H1 (cell line): ENCODE measurements around the gene PLEKHG2. TPM values are rescaled to one million over a fixed set of nuclear protein-coding genes. Genes with fewer than 3 reads are reported as not detected.

Source experiments
- CTCF ChIA-PET: fragments of 300-600 bp; sonication (Branson Sonifier 250); formaldehyde crosslinking; loops from one replicate; lab custom pipeline; 2021; ENCODE audit not compliant: partially characterized antibody; lab: Charles Lee
- POLR2A ChIA-PET: fragments of 300-600 bp; sonication (Branson Sonifier 250); formaldehyde crosslinking; loops from one replicate; lab custom pipeline; 2021; ENCODE audit warnings: inconsistent platforms; ENCODE audit not compliant: partially characterized antibody; lab: Charles Lee
- DNase-seq, 2 experiments: peaks; one replicate each; pipeline versions ENCODE4 v3.0.0 to v3.0.0-alpha.2; 2010 to 2022; ENCODE audit warnings: low spot score in 2 of 2, low read depth in 1 of 2, mixed read lengths in 1 of 2
- FAIRE-seq: peaks from 2 replicates; lab custom pipeline; 2011; peaks lifted over from hg19 to GRCh38; lab: Jason Lieb, UNC
- H2AFZ ChIP-seq: 2 replicates; pipeline ENCODE4 v1.8.1; 2012; ENCODE audit warnings: low read length, inconsistent platforms
- H2AK5ac ChIP-seq: 2 replicates; pipeline ENCODE4 v1.6.1; 2013; ENCODE audit warnings: low read depth, low read length
- H2BK120ac ChIP-seq: replicated peaks from 2 replicates; pipeline ENCODE3; 2013; ENCODE audit warnings: low read depth, low read length, inconsistent platforms
- H2BK12ac ChIP-seq: 2 replicates; pipeline ENCODE4 v1.6.1; 2013; ENCODE audit warnings: low read depth, low read length
- H2BK15ac ChIP-seq: 2 replicates; pipeline ENCODE4 v1.6.1; 2013; ENCODE audit warnings: low read length
- H2BK20ac ChIP-seq: 2 replicates; pipeline ENCODE4 v1.6.1; 2013; ENCODE audit warnings: low read length
- H2BK5ac ChIP-seq: 2 replicates; pipeline ENCODE4 v1.6.1; 2013; ENCODE audit warnings: low read depth, low read length
- H3K14ac ChIP-seq: 2 replicates; pipeline ENCODE4 v1.6.1; 2013; ENCODE audit warnings: inconsistent platforms; ENCODE audit not compliant: insufficient read length
- H3K18ac ChIP-seq: 2 replicates; pipeline ENCODE4 v1.6.1; 2013; ENCODE audit warnings: low read length; ENCODE audit errors: extremely low read depth
- H3K23ac ChIP-seq: 2 replicates; pipeline ENCODE4 v1.6.1; 2013; ENCODE audit warnings: inconsistent platforms; ENCODE audit not compliant: insufficient read length
- H3K23me2 ChIP-seq: 2 replicates; pipeline ENCODE4 v1.6.1; 2013; ENCODE audit warnings: low read depth, low read length
- H3K27ac ChIP-seq: 2 replicates; pipeline ENCODE4 v1.6.1; 2011; ENCODE audit warnings: low read depth, low read length, inconsistent platforms
- H3K27me3 ChIP-seq, 4 experiments: replicated peaks in 1 of 4; 1 replicate in 1 of 4; 2 replicates in 3 of 4; pipeline versions ENCODE4 v1.6.1 to v1.8.1; 2011 to 2013; ENCODE audit warnings: low read length in 3 of 4, mild to moderate bottlenecking in 3 of 4, inconsistent platforms in 2 of 4, mixed read lengths in 2 of 4, moderate library complexity in 1 of 4; ENCODE audit not compliant: control insufficient read depth in 3 of 4, insufficient read depth in 3 of 4; ENCODE audit errors: extremely low read depth in 1 of 4
- H3K36me3 ChIP-seq, 4 experiments: 2 replicates each; pipeline versions ENCODE4 v1.6.1 to v1.8.1; 2011 to 2013; ENCODE audit warnings: mild to moderate bottlenecking in 4 of 4, low read length in 3 of 4, moderate library complexity in 2 of 4, control low read depth in 1 of 4, inconsistent platforms in 1 of 4; ENCODE audit not compliant: insufficient read depth in 4 of 4, control insufficient read depth in 2 of 4
- H3K4ac ChIP-seq: replicated peaks from 2 replicates; pipeline ENCODE3; 2013; ENCODE audit warnings: low read length, low read depth, mixed read lengths, inconsistent platforms; ENCODE audit not compliant: insufficient read length
- H3K4me1 ChIP-seq, 4 experiments: replicated peaks in 1 of 4; 1 replicate in 1 of 4; 2 replicates in 3 of 4; pipeline versions ENCODE4 v1.6.1 to v1.8.1; 2011 to 2013; ENCODE audit warnings: low read length in 3 of 4, inconsistent platforms in 2 of 4, mixed read lengths in 1 of 4; ENCODE audit not compliant: insufficient read depth in 4 of 4, control insufficient read depth in 3 of 4
- H3K4me2 ChIP-seq, 2 experiments: 2 replicates each; pipeline versions ENCODE4 v1.6.1 to v1.8.1; 2011 to 2013; ENCODE audit warnings: low read depth in 2 of 2, low read length in 2 of 2, control low read depth in 1 of 2, inconsistent platforms in 1 of 2, mild to moderate bottlenecking in 1 of 2; ENCODE audit not compliant: insufficient read depth in 1 of 2
- H3K4me3 ChIP-seq, 4 experiments: fragments of 200-600, 300-600 bp in 1 of 4; sonication (generic), shearing (Covaris generic), sonication (Bioruptor Twin) in 1 of 4; 2 replicates each; pipeline versions ENCODE4 v1.5.1 to v1.8.1; 2011 to 2016; ENCODE audit warnings: low read length in 4 of 4, low read depth in 3 of 4, control low read depth in 2 of 4, inconsistent platforms in 2 of 4, mild to moderate bottlenecking in 2 of 4, mixed read lengths in 1 of 4, moderate library complexity in 1 of 4; ENCODE audit not compliant: insufficient read depth in 2 of 4; ENCODE audit errors: extremely low read depth in 1 of 4
- H3K56ac ChIP-seq: replicated peaks from 2 replicates; pipeline ENCODE3; 2013; ENCODE audit warnings: low read depth, mild to moderate bottlenecking, mixed read lengths, low read length, inconsistent platforms; ENCODE audit not compliant: insufficient read length
- H3K79me1 ChIP-seq: 2 replicates; pipeline ENCODE4 v1.6.1; 2013; ENCODE audit warnings: low read depth, low read length, control low read depth
- H3K79me2 ChIP-seq, 2 experiments: 2 replicates each; pipeline versions ENCODE4 v1.6.1 to v1.8.1; 2012 to 2013; ENCODE audit warnings: low read length in 2 of 2, mild to moderate bottlenecking in 2 of 2, inconsistent platforms in 1 of 2; ENCODE audit not compliant: insufficient read depth in 2 of 2, control insufficient read depth in 1 of 2
- H3K9ac ChIP-seq, 4 experiments: replicated peaks in 1 of 4; 1 replicate in 1 of 4; 2 replicates in 3 of 4; pipeline versions ENCODE4 v1.6.1 to v1.8.1; 2011 to 2013; ENCODE audit warnings: low read depth in 3 of 4, low read length in 3 of 4, control low read depth in 2 of 4, mild to moderate bottlenecking in 2 of 4, moderate library complexity in 2 of 4, inconsistent platforms in 1 of 4; ENCODE audit errors: extremely low read depth in 1 of 4
- H3K9me3 ChIP-seq, 2 experiments: 2 replicates each; pipeline versions ENCODE4 v1.6.1 to v1.8.1; 2012 to 2013; ENCODE audit warnings: mild to moderate bottlenecking in 2 of 2, moderate library complexity in 2 of 2, control low read depth in 1 of 2, inconsistent platforms in 1 of 2, low read depth in 1 of 2, low read length in 1 of 2, mixed read lengths in 1 of 2; ENCODE audit not compliant: insufficient read depth in 2 of 2
- H4K20me1 ChIP-seq, 2 experiments: replicated peaks in 1 of 2; 2 replicates each; pipeline versions ENCODE3 to v1.8.1; 2011 to 2013; ENCODE audit warnings: inconsistent platforms in 2 of 2, low read length in 2 of 2, mild to moderate bottlenecking in 1 of 2; ENCODE audit not compliant: insufficient read depth in 2 of 2, control insufficient read depth in 1 of 2
- H4K5ac ChIP-seq: 2 replicates; pipeline ENCODE4 v1.6.1; 2013; ENCODE audit warnings: low read length, low read depth, mixed read lengths, inconsistent platforms; ENCODE audit not compliant: insufficient read length
- H4K8ac ChIP-seq: 2 replicates; pipeline ENCODE4 v1.8.0; 2013; ENCODE audit warnings: mild to moderate bottlenecking, moderate library complexity, low read length, inconsistent platforms; ENCODE audit not compliant: insufficient read depth; ENCODE audit errors: extremely low read depth
- H4K91ac ChIP-seq: replicated peaks from 2 replicates; pipeline ENCODE3; 2013; ENCODE audit warnings: low read length, mixed read lengths, inconsistent platforms; ENCODE audit not compliant: insufficient read length
- BACH1 ChIP-seq: IDR thresholded peaks from 2 replicates; pipeline ENCODE4 v1.6.1; 2012; ENCODE audit warnings: low read length, improper control_type of control experiment
- CBX5 ChIP-seq: fragments of 300-800, 300-1000 bp; sonication (generic); IDR thresholded peaks from 2 replicates; pipeline ENCODE4 v1.7.1; 2016; ENCODE audit warnings: antibody characterized with exemption, low read length, low read depth
- CREB1 ChIP-seq: IDR thresholded peaks from 2 replicates; pipeline ENCODE4 v1.6.1; 2012; ENCODE audit warnings: inconsistent platforms
- CTCF ChIP-seq, 3 experiments: IDR thresholded peaks; 1 replicate in 2 of 3; 2 replicates in 1 of 3; pipeline versions ENCODE4 v1.5.1 to v1.6.1; 2011; ENCODE audit warnings: low read length in 3 of 3, mild to moderate bottlenecking in 3 of 3, inconsistent platforms in 2 of 3, low read depth in 1 of 3, moderate library complexity in 1 of 3; ENCODE audit not compliant: insufficient read depth in 1 of 3; ENCODE audit errors: control extremely low read depth in 1 of 3
- EZH2 ChIP-seq: fragments of 200-600 bp; sonication (generic); IDR thresholded peaks from 2 replicates; pipeline ENCODE4 v1.7.1; 2012; ENCODE audit warnings: low read depth, mild to moderate bottlenecking, moderate library complexity, low read length, inconsistent platforms; ENCODE audit not compliant: severe bottlenecking
- WGBS, 2 experiments: shearing (Covaris generic) in 1 of 2; methylation state at CpG; one replicate each; pipeline versions ENCODE4 v1.1.6 to v1.1.7; 2013 to 2015; ENCODE audit warnings: low lambda C conversion rate in 2 of 2, mixed read lengths in 2 of 2, inconsistent platforms in 1 of 2, low coverage in 1 of 2, missing lambda C conversion rate in 1 of 2; ENCODE audit not compliant: insufficient replicate concordance in 2 of 2, insufficient coverage in 1 of 2, insufficient read length in 1 of 2; ENCODE audit errors: extremely low coverage in 1 of 2, missing lambda C conversion rate in 1 of 2; 5-methylcytosine and 5-hydroxymethylcytosine counted together
- polyA plus RNA-seq, 7 experiments: library from polyadenylated mRNA; depleted of rRNA in 3 of 7; stranded (reverse) in 5 of 7; unstranded in 2 of 7; fragments of >200 nt in 5 of 7; fragments of 200-250 nt in 2 of 7; gene quantifications; 1 replicate in 5 of 7; 2 replicates in 1 of 7; 4 replicates in 1 of 7; pipeline versions ENCODE4 v1.2.1 to v1.2.3, GENCODE V29; 2011 to 2013; ENCODE audit warnings: missing spikeins in 2 of 7, mixed read lengths in 2 of 7
- total RNA-seq: library from RNA; stranded (reverse); fragmentation: NEBNext Ultra II Directional; extraction: Animal tissue kit (Norgen Biotek cat#: 25700); gene quantifications from 2 replicates; pipeline ENCODE4 v1.2.1, GENCODE V29; 2021

Gene PLEKHG2
- total and polyA plus RNA-seq, 2 of the 8 experiments (the other 6 are each of a cell fraction or from before 2014, with no cell fraction given) = 16.9 to 65.7 TPM

GRCh38 chr19:39423258-39424086, 11.0 kb downstream of the PLEKHG2 start:
- H2BK5ac ChIP-seq = no peak overlapping the region
- H2BK120ac ChIP-seq = no peak overlapping the region
- H3K79me2 ChIP-seq = no peaks in the 10 kb centered on the region
- H3K79me1 ChIP-seq = no peaks in the 10 kb centered on the region
- peaks cover 19 to 52% (median 39%) of the 10 kb centered on the region in 4 experiments for H3K36me3 ChIP-seq
- no peak overlapping the region for H3K23ac ChIP-seq
- H2BK20ac ChIP-seq = no peak overlapping the region
- H2BK12ac ChIP-seq = no peak overlapping the region
- no peak overlapping the region for H3K18ac ChIP-seq
- CTCF ChIA-PET = interaction anchor here (0.6 to 2.4 kb wide), 8 partner anchors 8 to 51 kb away, joined by 3 to 8 read pairs (median 4); no protein-coding TSS in a partner anchor
- H3K27me3 ChIP-seq = no peaks in the 10 kb centered on the region
- H3K4me2 ChIP-seq = no peak overlapping the region
- H3K4ac ChIP-seq = no peak overlapping the region
- H4K8ac ChIP-seq = no peak overlapping the region
- POLR2A ChIA-PET = interaction anchor here (0.9 to 47.8 kb wide), 8 partner anchors 0 to 116 kb away, joined by 3 to 1154 read pairs (median 8); partner anchors contain the start of genes MED29, PAF1, PLEKHG2 and RPS16
- 96% methylated on average over 35 of the region's 35 CpGs; no CpG with 5 or more reads in 1 of the 2 experiments for WGBS, 2 experiments
- no peaks in the 10 kb centered on the region for H3K9me3 ChIP-seq
- H4K91ac ChIP-seq = no peak overlapping the region
- H3K23me2 ChIP-seq = peaks cover 5% of the 10 kb centered on the region; the same call in 1 of the 2 replicates
- peaks cover 1 to 5% of the 10 kb centered on the region in 2 experiments for H4K20me1 ChIP-seq
- H3K4me1 ChIP-seq = peaks cover 2 to 9% (median 7%) of the 10 kb centered on the region in 4 experiments; a peak in 5 of 7 replicates
- DNase-seq (no peak), FAIRE-seq (no peak)
- H3K9ac ChIP-seq = no peak overlapping the region
- no peak overlapping the region for H3K56ac ChIP-seq
- H3K14ac ChIP-seq = no peak overlapping the region
- no peak overlapping the region for H2AK5ac ChIP-seq
- no peak overlapping the region for H2AFZ ChIP-seq
- H3K27ac ChIP-seq = no peak overlapping the region
- H3K4me3 ChIP-seq = no peak overlapping the region
- H4K5ac ChIP-seq = no peak overlapping the region
- no peak overlapping the region for H2BK15ac ChIP-seq
- no peak for TF ChIP-seq CBX5
- no peak for TF ChIP-seq EZH2
- no peak for TF ChIP-seq CREB1
- TF ChIP-seq BACH1 = no peak
- TF ChIP-seq CTCF (IDR thresholded peaks at IDR 0.05; ENCODE audit: control extremely low read depth in 1 of 3, insufficient read depth in 1 of 3, low read depth in 1 of 3, low read length in 3 of 3) = no peak
